PC-9 (cell line): ENCODE results near the gene USH2A. TPM values are rescaled to one million over a fixed set of nuclear protein-coding genes. Genes with fewer than 3 reads are reported as not detected.

Experiments used
- BruUV-seq: library from RNA; stranded (reverse); fragments of 400-500 nt; replicated peaks from 2 replicates; lab custom pipeline; 2021; lab: Mats Ljungman, UMichigan
- CTCF ChIA-PET: fragments of 300-600 bp; sonication (Branson Sonifier 250); formaldehyde crosslinking; loops from one replicate; lab custom pipeline; 2022; ENCODE audit warnings: antibody characterized with exemption; lab: Charles Lee
- POLR2A ChIA-PET: fragments of 300-600 bp; sonication (Branson Sonifier 250); formaldehyde crosslinking; loops from one replicate; lab custom pipeline; 2022; ENCODE audit warnings: antibody characterized with exemption; ENCODE audit not compliant: unreplicated experiment; lab: Charles Lee
- DNase-seq, 2 experiments: peaks; one replicate each; pipeline versions ENCODE4 v3.0.0 to v3.0.0-alpha.2; 2015 to 2022; ENCODE audit warnings: mixed read lengths in 1 of 2
- H2AFZ ChIP-seq: fragments of 200-600 bp; sonication (generic); 2 replicates; pipeline ENCODE4 v1.8.1; 2017; ENCODE audit warnings: antibody characterized with exemption
- H3F3A ChIP-seq: fragments of 200-600 bp; sonication (generic); 2 replicates; pipeline ENCODE4 v1.8.1; 2017; ENCODE audit warnings: antibody characterized with exemption, mild to moderate bottlenecking, low read depth; ENCODE audit not compliant: insufficient read depth
- H3K27ac ChIP-seq: fragments of 200-600 bp; sonication (generic); 2 replicates; pipeline ENCODE4 v1.6.1; 2016; ENCODE audit warnings: mixed run types
- H3K27me3 ChIP-seq: fragments of 200-600 bp; sonication (generic); 2 replicates; pipeline ENCODE4 v1.6.1; 2016; ENCODE audit warnings: low read depth, mixed run types; ENCODE audit not compliant: insufficient read depth
- H3K36me3 ChIP-seq: fragments of 200-600 bp; sonication (generic); 2 replicates; pipeline ENCODE4 v1.6.1; 2016; ENCODE audit warnings: low read depth, mixed run types
- H3K4me1 ChIP-seq: fragments of 200-600 bp; sonication (generic); replicated peaks from 2 replicates; pipeline ENCODE4 v1.6.1; 2016; ENCODE audit warnings: mixed run types; ENCODE audit not compliant: insufficient read depth
- H3K4me2 ChIP-seq: fragments of 200-600 bp; sonication (generic); 2 replicates; pipeline ENCODE4 v1.6.1; 2017; ENCODE audit warnings: mixed run types
- H3K4me3 ChIP-seq: fragments of 200-600 bp; sonication (generic); 2 replicates; pipeline ENCODE4 v1.6.1; 2016; ENCODE audit warnings: mixed run types
- H3K79me2 ChIP-seq: fragments of 200-600 bp; sonication (generic); 2 replicates; pipeline ENCODE4 v1.6.1; 2017; ENCODE audit warnings: low read depth, mixed run types
- H3K9me2 ChIP-seq: fragments of 200-600 bp; sonication (generic); 2 replicates; pipeline ENCODE4 v1.8.1; 2017; ENCODE audit warnings: mild to moderate bottlenecking; ENCODE audit not compliant: insufficient read depth
- H3K9me3 ChIP-seq: fragments of 200-600 bp; sonication (generic); 2 replicates; pipeline ENCODE4 v1.8.1; 2016; ENCODE audit warnings: low read depth; ENCODE audit not compliant: insufficient read depth
- H4K20me1 ChIP-seq: fragments of 200-600 bp; sonication (generic); 2 replicates; pipeline ENCODE4 v1.8.1; 2017; ENCODE audit not compliant: insufficient read depth
- CTCF ChIP-seq: fragments of 200-600 bp; sonication (generic); conservative IDR thresholded peaks from 2 replicates; pipeline ENCODE4 v1.6.1; 2017; ENCODE audit warnings: mixed run types, antibody characterized with exemption, mild to moderate bottlenecking, moderate library complexity
- EZH2 ChIP-seq: fragments of 200-600 bp; sonication (generic); IDR thresholded peaks from 2 replicates; pipeline ENCODE4 v1.8.0; 2017; ENCODE audit warnings: antibody characterized with exemption, low read depth
- intact Hi-C: fragments of 100-400 bp; cut with micrococcal nuclease; formaldehyde crosslinking; loops from one replicate; pipeline ENCODE4 v1.10.0; 2022; ENCODE audit not compliant: unreplicated experiment
- total RNA-seq: library from RNA; stranded (reverse); gene quantifications from 2 replicates; pipeline ENCODE4 v1.2.3, GENCODE V29; 2021

Gene USH2A
- total RNA-seq, 1 experiment from 2014 or later, result not detected

GRCh38 chr1:216323344-216323743, 99.9 kb downstream of the USH2A start:
- BruUV-seq, result no TSS peak
- POLR2A ChIA-PET, result no interaction called here
- CTCF ChIA-PET, result no interaction called here

GRCh38 chr1:216314379-216315095, 108.7 kb downstream of the USH2A start:
- Histone ChIP-seq H4K20me1 (no peaks in the 10 kb centered on the region), H3K4me2 (no peak overlapping the region), H3F3A (no peaks in the 10 kb centered on the region), H3K27me3 (no peaks in the 10 kb centered on the region), H3K9me2 (0 out of 2 replicates have a peak, but pooled peaks cover 3% of the 10 kb centered on the region), H2AFZ (no peak overlapping the region), H3K4me3 (no peak overlapping the region), H3K79me2 (no peaks in the 10 kb centered on the region), H3K36me3 (no peaks in the 10 kb centered on the region), H3K4me1 (no peaks in the 10 kb centered on the region), H3K27ac (no peak overlapping the region), H3K9me3 (no peaks in the 10 kb centered on the region; the same call in 1 of the 2 replicates)
- TF ChIP-seq EZH2 (no peak), CTCF (no peak)
- ChIA-PET CTCF (no interaction called here), POLR2A (no interaction called here)
- no TSS peak for BruUV-seq
- no peak for DNase-seq
- intact Hi-C loops, result no loop called here

More at GRCh38 chr1:216323344-216323743, 99.9 kb downstream of the USH2A start:
- Histone ChIP-seq H3K9me2 (no peaks in the 10 kb centered on the region; the same call in 1 of the 2 replicates), H4K20me1 (no peaks in the 10 kb centered on the region), H2AFZ (peak overlapping the region; percentile 26; the same call in 1 of the 2 replicates), H3F3A (no peaks in the 10 kb centered on the region), H3K27ac (no peak overlapping the region), H3K9me3 (no peaks in the 10 kb centered on the region), H3K4me3 (no peak overlapping the region), H3K79me2 (no peaks in the 10 kb centered on the region), H3K4me1 (no peaks in the 10 kb centered on the region), H3K4me2 (no peak overlapping the region), H3K27me3 (no peaks in the 10 kb centered on the region), H3K36me3 (no peaks in the 10 kb centered on the region)
- no peak for DNase-seq
- TF ChIP-seq EZH2 (no peak), CTCF (no peak)
- intact Hi-C loops, result no loop called here

- Histone ChIP-seq H3F3A (no peaks in the 10 kb centered on the region), H3K27me3 (no peaks in the 10 kb centered on the region), H2AFZ (no peak overlapping the region), H3K9me2 (no peaks in the 10 kb centered on the region), H3K4me2 (no peak overlapping the region), H4K20me1 (no peaks in the 10 kb centered on the region), H3K27ac (no peak overlapping the region), H3K79me2 (no peaks in the 10 kb centered on the region), H3K36me3 (no peaks in the 10 kb centered on the region), H3K9me3 (no peaks in the 10 kb centered on the region; the same call in 1 of the 2 replicates), H3K4me1 (peaks cover 9% of the 10 kb centered on the region), H3K4me3 (no peak overlapping the region)
- no peak for DNase-seq
- ChIA-PET CTCF (interaction anchor here (0.5 kb wide), 1 partner anchor 123 kb away, joined by 23 read pairs; no protein-coding TSS in a partner anchor), POLR2A (interaction anchor here (0.6 kb wide), 1 partner anchor 602 kb away, joined by 9 read pairs; no protein-coding TSS in a partner anchor)
- intact Hi-C loops, result no loop called here
- TF ChIP-seq CTCF (peak; percentile 57), EZH2 (no peak)
- BruUV-seq, result no TSS peak
Observed at GRCh38 chr1:216310776-216311175, 112.5 kb downstream of the USH2A start.
